ENCODE measurements around the gene IL17B. TPM values are rescaled to one million over a fixed set of nuclear protein-coding genes. Genes with fewer than 3 reads are reported as not detected.

The IL17B gene
- total RNA-seq, 4 donors from 2014 or later = 1.2 TPM; not detected in 3

GRCh38 chr5:149424371-149425315 is 45.6 kb upstream of the IL17B start:
- no peaks in the 10 kb centered on the region for H3K36me3 ChIP-seq
- no peak for TF ChIP-seq CTCF (IDR thresholded peaks at IDR 0.05 in 4 of 5, conservative IDR thresholded peaks at IDR 0.05 in 1 of 5)
- TF ChIP-seq POLR2A (IDR thresholded peaks at IDR 0.05) = no peak
- no peak for DNase-seq

GRCh38 chr5:149423794-149424268 is 44.7 kb upstream of the IL17B start:
- Histone ChIP-seq H3K4me1 (peaks cover 9 to 30% of the 10 kb centered on the region in 2 donors), H3K36me3 (no peaks in the 10 kb centered on the region), H3K9me3 (no peaks in the 10 kb centered on the region), H3K4me3 (no peak overlapping the region), H3K27ac (peak overlapping the region; percentile 14 to 62 (median 54)), H3K27me3 (no peaks in the 10 kb centered on the region)
- in situ Hi-C loops (cut with MboI; ENCODE audit: low sequenced_read_pairs in 4 of 4) (no loop called here), intact Hi-C loops (cut with DNase I; ENCODE audit: low total_unique reads) (no loop called here)
- TF ChIP-seq CTCF (IDR thresholded peaks at IDR 0.05 in 4 of 5, conservative IDR thresholded peaks at IDR 0.05 in 1 of 5) (no peak), POLR2A (IDR thresholded peaks at IDR 0.05) (no peak)
- no peak for ATAC-seq
- no peak for DNase-seq

More at GRCh38 chr5:149424371-149425315, 45.6 kb upstream of the IL17B start:
- Histone ChIP-seq H3K9me3 (no peaks in the 10 kb centered on the region), H3K27me3 (no peaks in the 10 kb centered on the region), H3K4me1 (peaks cover 9 to 27% of the 10 kb centered on the region in 2 donors), H3K4me3 (no peak overlapping the region), H3K27ac (peak overlapping the region; percentile 14 to 62 (median 54))
- no peak for ATAC-seq
- intact Hi-C loops (cut with DNase I; ENCODE audit: low total_unique reads) (no loop called here), in situ Hi-C loops (cut with MboI; ENCODE audit: low sequenced_read_pairs in 4 of 4) (loop anchor here in 1 of 4 donors (5.0 kb wide), 1 partner anchor 37 kb away; no protein-coding TSS in a partner anchor)

- DNase-seq = no peak
- Histone ChIP-seq H3K4me1 (peaks cover 9 to 30% of the 10 kb centered on the region in 2 donors), H3K27ac (peak overlapping the region; percentile 14 to 62 (median 54)), H3K9me3 (no peaks in the 10 kb centered on the region), H3K27me3 (no peaks in the 10 kb centered on the region), H3K36me3 (no peaks in the 10 kb centered on the region), H3K4me3 (no peak overlapping the region)
- in situ Hi-C loops (cut with MboI; ENCODE audit: low sequenced_read_pairs in 4 of 4) (no loop called here), intact Hi-C loops (cut with DNase I; ENCODE audit: low total_unique reads) (no loop called here)
- TF ChIP-seq CTCF (IDR thresholded peaks at IDR 0.05 in 4 of 5, conservative IDR thresholded peaks at IDR 0.05 in 1 of 5) (no peak), POLR2A (IDR thresholded peaks at IDR 0.05) (no peak)
- no peak for ATAC-seq
These were observed 44.1 kb upstream of the IL17B start for GRCh38 chr5:149423049-149423793.

- no peaks in the 10 kb centered on the region for H3K36me3 ChIP-seq
- H3K27me3 ChIP-seq = no peaks in the 10 kb centered on the region
- DNase-seq = no peak
- ATAC-seq = peak; percentile 32 to 38
- H3K27ac ChIP-seq = peak overlapping the region; percentile 45 to 62 (median 54)
- peaks cover 9 to 30% of the 10 kb centered on the region in 2 donors for H3K4me1 ChIP-seq
- TF ChIP-seq POLR2A (IDR thresholded peaks at IDR 0.05) (no peak), CTCF (IDR thresholded peaks at IDR 0.05 in 4 of 5, conservative IDR thresholded peaks at IDR 0.05 in 1 of 5) (no peak)
- H3K4me3 ChIP-seq = no peak overlapping the region
- in situ Hi-C loops (cut with MboI; ENCODE audit: low sequenced_read_pairs in 4 of 4) = no loop called here
- intact Hi-C loops (cut with DNase I; ENCODE audit: low total_unique reads) = no loop called here
- no peaks in the 10 kb centered on the region for H3K9me3 ChIP-seq
These were observed 43.4 kb upstream of the IL17B start for GRCh38 chr5:149422366-149423048.
